ENCODE measurements around the gene CHMP6. TPM values are rescaled to one million over a fixed set of nuclear protein-coding genes. Genes with fewer than 3 reads are reported as not detected.

CHMP6 gene
- total and polyA plus RNA-seq, 10 donors, result 23.0 to 41.1 (median 30.8) TPM

DNA sequence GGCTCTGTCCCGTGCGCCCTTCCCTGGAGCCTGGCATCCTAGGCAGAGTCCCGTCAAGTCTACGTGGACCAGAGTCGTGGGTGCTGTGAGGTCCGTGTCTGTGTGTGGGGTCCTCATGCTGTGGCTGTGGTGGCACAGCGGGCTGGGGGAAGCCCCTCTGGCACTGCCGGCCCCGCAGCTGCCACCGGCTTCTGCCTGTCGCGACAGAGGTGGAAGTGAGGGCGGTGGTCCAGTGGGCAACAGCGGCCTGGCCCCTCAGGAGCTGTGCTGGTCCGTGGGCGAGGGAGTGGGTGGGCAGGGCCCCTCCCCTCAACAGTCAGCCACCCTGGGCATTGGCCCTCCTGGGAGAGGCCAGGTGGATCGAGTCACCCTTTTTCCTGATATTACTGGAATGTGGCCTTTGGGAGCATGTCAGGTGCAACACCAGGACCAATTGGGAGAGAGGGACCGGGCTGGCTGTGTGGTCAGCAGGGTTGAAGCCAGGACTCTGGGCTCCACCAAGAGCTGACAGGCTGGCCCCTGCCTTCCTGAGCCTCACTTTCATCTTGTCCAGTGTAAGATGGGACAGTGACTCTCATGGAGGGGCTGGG is 55.2 kb downstream of the CHMP6 start:
- Histone ChIP-seq H3K27ac (no peak overlapping the region), H3K4me1 (peaks cover 15 to 91% (median 62%) of the 10 kb centered on the region in 6 donors), H3K27me3 (replicated peaks in 1 of 7) (peaks cover 0 to 7% (median 0%) of the 10 kb centered on the region in 7 donors), H3K36me3 (no peaks in the 10 kb centered on the region), H3K4me3 (no peak overlapping the region), H3K9me3 (no peaks in the 10 kb centered on the region)
- intact Hi-C loops (cut with DNase I; ENCODE audit: low total_unique reads), result no loop called here
- no peak for DNase-seq
- 75 to 89% (median 86%) methylated on average over 6 to 18 of the region's 18 CpGs for WGBS, 5 donors
- TF ChIP-seq CTCF (IDR thresholded peaks at IDR 0.05 in 8 of 11, conservative IDR thresholded peaks at IDR 0.05 in 3 of 11), result no peak
- no peak for TF ChIP-seq POLR2A (IDR thresholded peaks at IDR 0.05)
- no peak for TF ChIP-seq POLR2AphosphoS5 (IDR thresholded peaks at IDR 0.05)

- no peaks in the 10 kb centered on the region for H3K36me3 ChIP-seq
- 77 to 84% (median 80%) methylated on average over 14 to 28 of the region's 28 CpGs for WGBS, 5 donors
- H3K27me3 ChIP-seq (replicated peaks in 1 of 7), result peaks cover 0 to 7% (median 0%) of the 10 kb centered on the region in 7 donors
- TF ChIP-seq POLR2AphosphoS5 (IDR thresholded peaks at IDR 0.05), result no peak
- TF ChIP-seq POLR2A (IDR thresholded peaks at IDR 0.05), result no peak
- no peak for TF ChIP-seq CTCF (IDR thresholded peaks at IDR 0.05 in 8 of 11, conservative IDR thresholded peaks at IDR 0.05 in 3 of 11)
- DNase-seq, result no peak
- H3K4me3 ChIP-seq, result no peak overlapping the region
- H3K9me3 ChIP-seq, result no peaks in the 10 kb centered on the region
- H3K4me1 ChIP-seq, result peaks cover 15 to 94% (median 59%) of the 10 kb centered on the region in 6 donors
- intact Hi-C loops (cut with DNase I; ENCODE audit: low total_unique reads), result no loop called here
- H3K27ac ChIP-seq, result peak overlapping the region in 2 of 8 donors; percentile 48 to 61
Measured at GRCh38 chr17:81048827-81049371, 57.3 kb downstream of the CHMP6 start.

DNA sequence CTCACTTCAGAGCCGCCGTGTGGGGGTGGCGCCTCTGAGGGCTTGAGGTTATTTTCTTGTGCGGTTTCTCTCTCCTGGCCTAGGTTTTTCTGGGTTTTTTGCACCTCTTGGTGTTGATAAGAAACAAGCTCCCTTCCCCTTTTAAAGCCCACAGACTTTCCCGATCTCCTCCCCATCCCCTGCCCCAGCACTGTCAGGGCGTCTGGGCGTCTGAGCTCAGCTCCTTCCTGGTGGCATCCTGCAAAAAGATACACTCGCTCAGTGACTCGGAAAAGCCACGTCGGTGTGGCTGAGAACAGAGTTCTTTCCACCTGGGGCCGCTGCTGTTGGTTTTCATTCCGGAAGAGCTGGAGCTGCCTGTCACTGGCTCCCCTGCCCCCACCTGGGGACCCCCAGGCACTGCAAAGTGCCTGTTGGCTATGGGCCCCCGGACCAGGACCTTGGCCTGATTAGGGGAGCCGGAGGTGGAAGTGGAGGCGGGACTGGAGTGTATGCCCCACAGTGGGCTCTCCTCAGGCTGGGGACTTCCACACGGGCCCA is 57.8 kb downstream of the CHMP6 start:
- WGBS, 5 donors, result 27 to 41% (median 34%) methylated on average over 14 to 17 of the region's 17 CpGs
- H3K9me3 ChIP-seq, result no peaks in the 10 kb centered on the region
- DNase-seq, result no peak
- TF ChIP-seq CTCF (IDR thresholded peaks at IDR 0.05 in 8 of 11, conservative IDR thresholded peaks at IDR 0.05 in 3 of 11) (no peak), POLR2AphosphoS5 (IDR thresholded peaks at IDR 0.05) (no peak), POLR2A (IDR thresholded peaks at IDR 0.05) (no peak)
- peak overlapping the region in 3 of 8 donors; percentile 21 to 61 (median 22) for H3K4me3 ChIP-seq
- no peaks in the 10 kb centered on the region for H3K36me3 ChIP-seq
- intact Hi-C loops (cut with DNase I; ENCODE audit: low total_unique reads), result no loop called here
- H3K4me1 ChIP-seq, result peaks cover 15 to 89% (median 53%) of the 10 kb centered on the region in 6 donors
- H3K27me3 ChIP-seq (replicated peaks in 1 of 7), result peaks cover 0 to 7% (median 0%) of the 10 kb centered on the region in 7 donors
- peak overlapping the region in 4 of 8 donors; percentile 26 to 61 (median 44) for H3K27ac ChIP-seq

Other genes starting within 250 kb of the CHMP6 start
- gene BAIAP2, start 43.3 kb downstream of the CHMP6 start, total RNA-seq, result 10 to 100 TPM; 12.7 to 33.2 (median 23.4) TPM
- 10 to 100 TPM in 1 of 3 donors, 1 to 10 TPM in 2; 2.8 to 11.8 (median 4.4) TPM for gene BAIAP2, start 43.3 kb downstream of the CHMP6 start, polyA plus RNA-seq
- gene PVALEF, start 173.7 kb downstream of the CHMP6 start, total RNA-seq, result not detected
- not detected for gene PVALEF, start 173.7 kb downstream of the CHMP6 start, polyA plus RNA-seq
- 10 to 100 TPM; 10.9 to 69.5 (median 23.2) TPM for gene AATK, start 174.4 kb downstream of the CHMP6 start, total RNA-seq
- gene AATK, start 174.4 kb downstream of the CHMP6 start, polyA plus RNA-seq, result 10 to 100 TPM in 1 of 3 donors, 1 to 10 TPM in 2; 2.5 to 17.4 (median 7.1) TPM
- 10 to 100 TPM in 6 of 7 donors, 1 to 10 TPM in 1; 8.5 to 17.9 (median 12.0) TPM for gene CEP131, start 231.1 kb downstream of the CHMP6 start, total RNA-seq
- 10 to 100 TPM; 10.3 to 26.7 (median 20.5) TPM for gene CEP131, start 231.1 kb downstream of the CHMP6 start, polyA plus RNA-seq
- gene TEPSIN, start 247.2 kb downstream of the CHMP6 start, total RNA-seq, result 10 to 100 TPM; 62.3 to 88.8 (median 72.3) TPM
- gene TEPSIN, start 247.2 kb downstream of the CHMP6 start, polyA plus RNA-seq, result 10 to 100 TPM; 36.9 to 76.3 (median 57.9) TPM
- gene NDUFAF8, start 247.5 kb downstream of the CHMP6 start, total RNA-seq, result 10 to 100 TPM; 22.0 to 49.3 (median 34.3) TPM
- gene NDUFAF8, start 247.5 kb downstream of the CHMP6 start, polyA plus RNA-seq, result 10 to 100 TPM; 54.9 to 57.6 (median 56.7) TPM